Right lobe of liver (tissue), 4 donors: ENCODE results near the gene AP3D1.

Experiments
- POLR2A ChIP-seq: fragments of 450-650 bp; IDR thresholded peaks from one replicate; pipeline ENCODE4 v1.6.1; 2017; ENCODE audit warnings: antibody characterized with exemption, mild to moderate bottlenecking
- TF ChIP-seq, protein P1 (sequence below), 4 donors: fragments of 200-600 bp in 3 of 4; fragments of 450-650 bp in 1 of 4; IDR thresholded peaks; one replicate each; pipeline versions ENCODE4 v1.5.1 to v1.8.0; 2016 to 2022; ENCODE audit warnings: antibody characterized with exemption in 4 of 4, mild to moderate bottlenecking in 2 of 4
- donor health status: DM: no; HTN: no; CAD: no.
- donor health status: DM: no; HTN: no; CAD: no.
- donor health status: DM: no; HTN: yes; CAD: no.

DNA sequence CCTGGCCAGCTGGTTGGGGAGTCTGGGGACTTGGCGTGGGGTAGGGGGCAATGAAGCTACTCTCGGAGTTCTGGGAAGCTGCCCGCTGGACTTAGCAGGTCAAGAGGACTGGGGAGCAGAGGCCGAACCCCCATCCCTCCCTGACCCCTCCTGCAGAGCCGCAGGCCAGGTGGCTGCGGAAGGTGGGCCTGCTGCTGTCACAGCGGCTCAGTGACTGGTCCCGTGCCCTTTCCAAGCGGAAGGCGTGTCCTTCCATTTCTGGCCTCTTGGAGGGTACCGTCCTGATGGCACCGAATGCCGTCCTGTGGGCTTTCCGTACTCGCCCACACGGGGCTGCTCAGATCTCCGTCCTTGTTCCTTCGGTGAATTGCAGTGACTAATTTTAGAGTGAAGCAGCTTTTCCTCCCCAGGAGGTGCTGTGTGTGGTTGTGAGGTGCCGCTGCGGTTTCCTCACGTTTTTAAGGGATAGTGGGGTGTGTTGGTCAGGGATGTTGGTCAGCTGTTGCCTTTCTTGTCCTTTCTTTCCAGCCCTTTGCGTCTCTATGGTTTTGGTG lies 33.1 kb upstream of the AP3D1 start:
- TF ChIP-seq, protein P1, sequence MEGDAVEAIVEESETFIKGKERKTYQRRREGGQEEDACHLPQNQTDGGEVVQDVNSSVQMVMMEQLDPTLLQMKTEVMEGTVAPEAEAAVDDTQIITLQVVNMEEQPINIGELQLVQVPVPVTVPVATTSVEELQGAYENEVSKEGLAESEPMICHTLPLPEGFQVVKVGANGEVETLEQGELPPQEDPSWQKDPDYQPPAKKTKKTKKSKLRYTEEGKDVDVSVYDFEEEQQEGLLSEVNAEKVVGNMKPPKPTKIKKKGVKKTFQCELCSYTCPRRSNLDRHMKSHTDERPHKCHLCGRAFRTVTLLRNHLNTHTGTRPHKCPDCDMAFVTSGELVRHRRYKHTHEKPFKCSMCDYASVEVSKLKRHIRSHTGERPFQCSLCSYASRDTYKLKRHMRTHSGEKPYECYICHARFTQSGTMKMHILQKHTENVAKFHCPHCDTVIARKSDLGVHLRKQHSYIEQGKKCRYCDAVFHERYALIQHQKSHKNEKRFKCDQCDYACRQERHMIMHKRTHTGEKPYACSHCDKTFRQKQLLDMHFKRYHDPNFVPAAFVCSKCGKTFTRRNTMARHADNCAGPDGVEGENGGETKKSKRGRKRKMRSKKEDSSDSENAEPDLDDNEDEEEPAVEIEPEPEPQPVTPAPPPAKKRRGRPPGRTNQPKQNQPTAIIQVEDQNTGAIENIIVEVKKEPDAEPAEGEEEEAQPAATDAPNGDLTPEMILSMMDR (IDR thresholded peaks at IDR 0.05): no peak
- no peak for TF ChIP-seq POLR2A
